CD1c-positive myeloid dendritic cell (primary cell): ENCODE results near the gene HAUS2.

ENCODE experiments used
- DNase-seq: peaks from one replicate; pipeline ENCODE4 v3.0.0-alpha.2; 2016; ENCODE audit errors: extremely low spot score

Gene HAUS2

GRCh38 chr15:42608110-42608531 is 59.5 kb downstream of the HAUS2 start:
- no peak for DNase-seq

- no peak for DNase-seq
Measured at GRCh38 chr15:42608752-42609488, 60.3 kb downstream of the HAUS2 start.

GRCh38 chr15:42611532-42611931 is 62.9 kb downstream of the HAUS2 start:
- no peak for DNase-seq

- no peak for DNase-seq
Measured at GRCh38 chr15:42612367-42612912, 63.8 kb downstream of the HAUS2 start.

- no peak for DNase-seq
Measured at GRCh38 chr15:42616107-42616506, 67.5 kb downstream of the HAUS2 start.
